ENCODE data around the gene RLN1.
"Not testable (repeated sequence)": the region's sequence is repeated elsewhere in the genome, so short reads cannot be mapped to it uniquely, and the experiment has no call there.

DNA sequence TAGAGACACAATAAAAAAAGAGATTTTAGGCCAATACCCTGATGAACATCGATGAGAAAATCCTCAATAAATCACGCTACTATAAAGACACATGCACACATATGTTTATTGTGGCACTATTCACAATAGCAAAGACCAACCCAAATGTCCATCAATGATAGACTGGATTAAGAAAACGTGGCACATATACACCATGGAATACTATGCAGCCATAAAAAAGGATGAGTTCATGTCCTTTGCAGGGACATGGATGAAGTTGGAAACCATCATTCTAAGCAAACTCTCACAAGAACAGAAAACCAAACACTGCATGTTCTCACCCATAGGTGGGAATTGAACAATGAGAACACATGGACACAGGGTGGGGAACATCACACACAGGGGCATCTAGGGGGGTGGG is 8.4 kb downstream of the RLN1 start:
- not testable (repeated sequence) for TF ChIP-seq CTCF (IDR thresholded peaks at IDR 0.05; ENCODE audit: low read length); EZH2 (IDR thresholded peaks at IDR 0.05; ENCODE audit: borderline replicate concordance, low read length)
